Neural progenitor cell (in vitro differentiated cells): ENCODE measurements around the gene IL12B.
"Not testable (repeated sequence)": the region's sequence is repeated elsewhere in the genome, so short reads cannot be mapped to it uniquely, and the experiment has no call there.

Experiments used
- CTCF ChIP-seq: fragments of 200-600 bp; sonication (generic); IDR thresholded peaks from 2 replicates; pipeline ENCODE4 v1.5.1; 2017; ENCODE audit warnings: antibody characterized with exemption, mild to moderate bottlenecking
- EZH2 ChIP-seq: fragments of 200-600 bp; sonication (generic); IDR thresholded peaks from 2 replicates; pipeline ENCODE4 v1.6.1; 2017; ENCODE audit warnings: antibody characterized with exemption, mild to moderate bottlenecking, moderate library complexity
- EZH2phosphoT487 ChIP-seq: fragments of 200-600 bp; sonication (generic); IDR thresholded peaks from 2 replicates; pipeline ENCODE4 v1.6.1; 2017; ENCODE audit warnings: antibody characterized with exemption

- TF ChIP-seq CTCF, EZH2phosphoT487, EZH2: not testable (repeated sequence)
Measured at GRCh38 chr5:159359871-159360270, 29.6 kb upstream of the IL12B start.
